Chondrocyte (in vitro differentiated cells): ENCODE data around the gene PROB1. TPM values are rescaled to one million over a fixed set of nuclear protein-coding genes. Genes with fewer than 3 reads are reported as not detected.
"Not testable (repeated sequence)": the region's sequence is repeated elsewhere in the genome, so short reads cannot be mapped to it uniquely, and the experiment has no call there.

Experiments
- DNase-seq: peaks from one replicate; pipeline ENCODE4 v3.0.0; 2021; ENCODE audit warnings: mixed read lengths, low spot score
- H3K27ac Mint-ChIP-seq: one replicate; pipeline ENCODE4 v1.8.0; 2021; ENCODE audit warnings: mild to moderate bottlenecking, moderate library complexity, mixed read lengths; ENCODE audit not compliant: unreplicated experiment
- H3K27me3 Mint-ChIP-seq: 2 replicates; pipeline ENCODE4 v1.8.0; 2021; ENCODE audit warnings: low read depth, mixed read lengths
- H3K36me3 Mint-ChIP-seq: 2 replicates; pipeline ENCODE4 v1.8.0; 2021; ENCODE audit warnings: low read depth, mixed read lengths
- H3K4me1 Mint-ChIP-seq: 2 replicates; pipeline ENCODE4 v1.8.0; 2021; ENCODE audit warnings: low read depth, mild to moderate bottlenecking, mixed read lengths
- H3K4me3 Mint-ChIP-seq: one replicate; pipeline ENCODE4 v1.8.0; 2021; ENCODE audit warnings: mild to moderate bottlenecking, moderate library complexity, mixed read lengths; ENCODE audit not compliant: unreplicated experiment
- H3K9me3 Mint-ChIP-seq: 2 replicates; pipeline ENCODE4 v1.8.0; 2021; ENCODE audit warnings: low read depth, mixed read lengths
- total RNA-seq: library from RNA; stranded (reverse); gene quantifications from 3 replicates; pipeline ENCODE4 v1.2.1, GENCODE V29; 2021
- TF ChIP-seq, protein P1 (sequence below): fragments of 200-600 bp; sonication (generic); IDR thresholded peaks from 2 replicates; pipeline ENCODE4 v1.5.0; 2021; ENCODE audit warnings: antibody characterized with exemption, mild to moderate bottlenecking, moderate library complexity

PROB1 gene
- total RNA-seq, 1 donor from 2014 or later = 2.3 TPM

DNA sequence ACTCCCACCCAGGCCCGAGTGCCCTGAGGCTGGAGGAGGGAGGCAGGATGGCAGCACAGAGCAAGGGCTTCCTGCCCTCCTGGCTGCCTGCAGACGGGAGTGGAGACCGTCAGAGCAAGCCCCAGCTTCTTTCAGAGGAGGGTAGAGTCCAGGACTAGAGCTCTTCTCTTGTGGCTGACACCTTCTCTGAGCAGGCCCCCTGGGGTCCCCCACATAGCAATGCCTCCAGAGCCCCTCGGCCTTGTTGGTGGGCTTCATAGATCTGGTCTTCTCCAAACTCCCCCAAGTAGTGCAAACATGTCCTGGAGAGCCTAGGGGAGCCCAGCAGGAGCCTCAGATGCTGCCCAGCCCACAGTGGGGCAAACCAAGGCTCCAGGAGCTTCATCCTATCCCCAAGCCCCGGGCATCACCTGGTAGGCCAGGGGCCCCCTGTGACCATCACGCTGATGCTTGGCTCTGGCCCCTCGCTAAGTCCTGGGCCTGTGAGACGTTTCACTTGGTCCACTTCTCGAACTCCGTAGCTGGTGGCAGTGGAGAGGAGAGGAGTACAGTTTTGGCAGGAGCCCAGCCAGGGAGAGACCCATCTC, 7.2 kb downstream of the PROB1 start:
- Mint-ChIP-seq H3K4me1 (peaks cover 11% of the 10 kb centered on the region), H3K9me3 (no peaks in the 10 kb centered on the region), H3K27me3 (no peaks in the 10 kb centered on the region), H3K36me3 (peaks cover 1% of the 10 kb centered on the region), H3K27ac (no peak overlapping the region), H3K4me3 (no peak overlapping the region)
- DNase-seq = peak; percentile 59
- TF ChIP-seq, protein P1, sequence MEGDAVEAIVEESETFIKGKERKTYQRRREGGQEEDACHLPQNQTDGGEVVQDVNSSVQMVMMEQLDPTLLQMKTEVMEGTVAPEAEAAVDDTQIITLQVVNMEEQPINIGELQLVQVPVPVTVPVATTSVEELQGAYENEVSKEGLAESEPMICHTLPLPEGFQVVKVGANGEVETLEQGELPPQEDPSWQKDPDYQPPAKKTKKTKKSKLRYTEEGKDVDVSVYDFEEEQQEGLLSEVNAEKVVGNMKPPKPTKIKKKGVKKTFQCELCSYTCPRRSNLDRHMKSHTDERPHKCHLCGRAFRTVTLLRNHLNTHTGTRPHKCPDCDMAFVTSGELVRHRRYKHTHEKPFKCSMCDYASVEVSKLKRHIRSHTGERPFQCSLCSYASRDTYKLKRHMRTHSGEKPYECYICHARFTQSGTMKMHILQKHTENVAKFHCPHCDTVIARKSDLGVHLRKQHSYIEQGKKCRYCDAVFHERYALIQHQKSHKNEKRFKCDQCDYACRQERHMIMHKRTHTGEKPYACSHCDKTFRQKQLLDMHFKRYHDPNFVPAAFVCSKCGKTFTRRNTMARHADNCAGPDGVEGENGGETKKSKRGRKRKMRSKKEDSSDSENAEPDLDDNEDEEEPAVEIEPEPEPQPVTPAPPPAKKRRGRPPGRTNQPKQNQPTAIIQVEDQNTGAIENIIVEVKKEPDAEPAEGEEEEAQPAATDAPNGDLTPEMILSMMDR = no peak

DNA sequence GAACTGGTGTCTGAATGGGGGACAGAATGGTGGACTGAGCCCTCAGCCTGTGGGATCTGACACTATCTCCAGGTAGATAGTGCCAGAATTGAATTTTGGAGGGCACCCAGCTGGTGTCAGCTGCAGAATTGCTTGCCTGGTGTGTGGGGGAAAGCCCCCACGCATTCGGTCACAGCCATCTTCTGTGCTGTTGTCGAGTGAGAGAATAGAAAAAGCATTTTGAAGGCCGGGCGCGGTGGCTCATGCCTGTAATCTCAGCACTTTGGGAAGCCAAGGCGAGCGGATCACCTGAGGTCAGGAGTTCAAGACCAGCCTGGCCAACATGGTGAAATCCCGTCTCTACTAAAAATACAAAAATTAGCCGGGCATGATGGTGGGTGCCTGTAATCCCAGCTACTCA, 7.9 kb downstream of the PROB1 start:
- H3K4me3 Mint-ChIP-seq, H3K27ac Mint-ChIP-seq, H3K9me3 Mint-ChIP-seq, H3K36me3 Mint-ChIP-seq, H3K27me3 Mint-ChIP-seq: not testable (repeated sequence)
- H3K4me1 Mint-ChIP-seq = peaks cover 10% of the 10 kb centered on the region
- DNase-seq = peak; percentile 42

DNA sequence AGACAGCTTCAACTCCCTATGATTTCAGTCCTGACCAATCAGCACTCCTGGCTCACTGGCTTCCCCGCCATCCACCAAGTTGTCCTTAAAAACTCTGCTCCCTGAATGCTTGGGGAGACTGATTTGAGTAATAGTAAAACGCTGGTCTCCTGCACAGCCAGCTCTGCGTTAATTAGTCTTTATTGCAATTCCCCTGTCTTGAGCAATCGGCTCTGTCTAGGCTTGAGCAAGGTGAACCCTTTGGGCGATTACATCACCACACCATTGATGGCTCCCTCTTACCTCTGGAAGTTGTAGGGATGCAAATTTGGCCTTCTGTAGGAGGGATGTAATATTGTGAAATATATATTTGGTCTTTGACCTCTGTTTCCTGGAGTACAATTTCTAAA, 8.9 kb downstream of the PROB1 start:
- no peaks in the 10 kb centered on the region for H3K36me3 Mint-ChIP-seq
- peak; percentile 22 for DNase-seq

DNA sequence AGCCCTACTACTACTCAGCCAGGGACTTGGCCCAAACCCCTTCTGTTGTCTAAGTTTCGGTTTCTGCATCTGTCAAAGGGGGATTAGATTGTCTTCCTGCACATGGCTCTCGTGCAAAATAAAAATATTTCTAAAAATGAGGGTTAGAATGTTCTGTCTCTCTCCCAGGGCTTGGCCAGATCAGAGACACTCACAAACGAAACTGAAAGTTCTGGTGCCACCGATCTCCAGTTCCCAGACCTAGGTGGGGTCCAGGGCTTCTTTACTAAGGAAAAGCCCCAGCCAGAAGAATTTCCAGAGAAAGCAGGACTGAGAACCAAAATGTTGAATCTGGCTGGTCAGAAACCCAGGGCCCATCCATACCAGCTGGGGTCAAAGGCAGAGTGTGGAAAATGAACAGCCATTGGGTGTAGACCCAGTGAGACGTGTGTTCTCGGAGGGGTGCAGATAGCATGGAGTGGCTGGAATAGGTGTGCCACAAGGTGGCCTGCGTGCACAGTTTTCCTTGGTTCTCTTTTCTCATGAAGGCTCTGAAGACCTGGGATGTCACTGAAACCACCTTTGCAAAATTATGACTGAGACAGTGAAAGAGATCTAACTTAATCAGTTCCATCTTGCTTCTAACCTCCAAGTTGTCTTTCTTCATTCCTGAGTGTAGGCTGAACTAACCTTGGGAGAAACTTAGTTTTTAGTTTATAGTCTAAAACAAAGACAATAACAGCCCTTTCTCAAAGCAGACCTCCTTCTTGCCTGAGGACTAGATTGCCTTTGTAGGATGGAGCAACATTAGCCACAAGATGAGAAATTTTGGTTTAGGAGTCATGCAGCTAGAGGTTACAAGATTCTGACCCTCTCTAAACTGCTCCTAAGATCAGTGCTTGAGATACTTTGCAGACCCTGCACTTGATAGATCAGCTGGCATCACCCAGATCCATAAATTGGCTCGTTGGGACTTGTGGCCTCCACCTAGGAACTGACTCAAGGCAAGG, 9.5 kb downstream of the PROB1 start:
- Mint-ChIP-seq H3K9me3 (no peaks in the 10 kb centered on the region), H3K27ac (no peak overlapping the region), H3K4me3 (no peak overlapping the region), H3K27me3 (no peaks in the 10 kb centered on the region), H3K4me1 (peaks cover 5% of the 10 kb centered on the region), H3K36me3 (no peaks in the 10 kb centered on the region)
- peak; percentile 11 for DNase-seq
- TF ChIP-seq, protein P1 = no peak

More for the DNA sequence above, 8.9 kb downstream of the PROB1 start:
- peaks cover 5% of the 10 kb centered on the region for H3K4me1 Mint-ChIP-seq
- no peaks in the 10 kb centered on the region for H3K27me3 Mint-ChIP-seq
- H3K4me3 Mint-ChIP-seq = no peak overlapping the region
- H3K9me3 Mint-ChIP-seq = no peaks in the 10 kb centered on the region
- TF ChIP-seq, protein P1 = no peak
- H3K27ac Mint-ChIP-seq = no peak overlapping the region

DNA sequence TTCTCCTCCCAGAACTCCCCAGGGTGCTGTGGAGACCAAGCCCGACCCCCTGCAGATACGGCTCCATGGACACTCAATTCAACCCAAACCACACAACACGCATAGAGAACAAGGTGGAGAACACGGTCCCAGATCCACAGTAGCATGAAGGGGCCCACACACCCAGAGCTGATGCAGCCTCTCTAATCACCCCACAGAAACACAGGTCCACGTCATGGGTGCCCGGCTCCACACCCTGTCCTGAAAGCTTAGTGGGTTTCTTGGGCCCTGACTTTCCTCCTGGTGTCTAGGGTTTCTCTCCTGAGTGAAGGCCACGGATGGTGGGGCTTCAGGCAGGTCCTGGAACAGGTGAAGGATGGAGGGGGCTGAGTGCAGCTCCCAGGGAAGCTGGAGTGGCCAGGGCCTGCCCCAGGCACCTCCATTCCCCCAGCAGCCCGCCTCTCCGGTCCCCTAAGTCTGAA, 10.3 kb downstream of the PROB1 start:
- Mint-ChIP-seq H3K36me3 (no peaks in the 10 kb centered on the region), H3K4me1 (peaks cover 5% of the 10 kb centered on the region), H3K27ac (no peak overlapping the region), H3K27me3 (no peaks in the 10 kb centered on the region), H3K4me3 (no peak overlapping the region), H3K9me3 (no peaks in the 10 kb centered on the region)
- peak; percentile 62 for DNase-seq
- TF ChIP-seq, protein P1 = no peak
